GM12891 (cell line): Measurements from ENCODE around the gene SLC25A21.

ENCODE experiments used
- PAX5 ChIP-seq: IDR thresholded peaks from 2 replicates; pipeline ENCODE4 v1.6.1; 2011; ENCODE audit warnings: low read length, moderate library complexity, mild to moderate bottlenecking; ENCODE audit not compliant: insufficient read depth, severe bottlenecking
- POLR2A ChIP-seq: IDR thresholded peaks from 2 replicates; pipeline ENCODE4 v1.6.1; 2011; ENCODE audit warnings: low read depth, low read length, control low read depth
- POLR2AphosphoS5 ChIP-seq: IDR thresholded peaks from 2 replicates; pipeline ENCODE4 v1.6.1; 2011; ENCODE audit warnings: low read depth, low read length, control low read depth
- POU2F2 ChIP-seq: IDR thresholded peaks from 2 replicates; pipeline ENCODE4 v1.6.1; 2011; ENCODE audit warnings: low read depth, mild to moderate bottlenecking, control low read depth, low read length, moderate library complexity
- SPI1 ChIP-seq: IDR thresholded peaks from 2 replicates; pipeline ENCODE4 v1.6.1; 2011; ENCODE audit warnings: low read depth, low read length, control low read depth
- TAF1 ChIP-seq: IDR thresholded peaks from 2 replicates; pipeline ENCODE4 v1.6.1; 2011; ENCODE audit warnings: low read depth, low read length, control low read depth

- TF ChIP-seq POLR2AphosphoS5: no peak
- no peak for TF ChIP-seq TAF1
- TF ChIP-seq POLR2A: no peak
- TF ChIP-seq POU2F2: peak; percentile 24; the same call in 1 of the 2 replicates
- no peak for TF ChIP-seq PAX5
- peak; percentile 96 for TF ChIP-seq SPI1
These were observed 305.5 kb downstream of the SLC25A21 start for GRCh38 chr14:36866867-36867266.
